ENCODE measurements around the gene WFDC5.

Gene WFDC5

DNA sequence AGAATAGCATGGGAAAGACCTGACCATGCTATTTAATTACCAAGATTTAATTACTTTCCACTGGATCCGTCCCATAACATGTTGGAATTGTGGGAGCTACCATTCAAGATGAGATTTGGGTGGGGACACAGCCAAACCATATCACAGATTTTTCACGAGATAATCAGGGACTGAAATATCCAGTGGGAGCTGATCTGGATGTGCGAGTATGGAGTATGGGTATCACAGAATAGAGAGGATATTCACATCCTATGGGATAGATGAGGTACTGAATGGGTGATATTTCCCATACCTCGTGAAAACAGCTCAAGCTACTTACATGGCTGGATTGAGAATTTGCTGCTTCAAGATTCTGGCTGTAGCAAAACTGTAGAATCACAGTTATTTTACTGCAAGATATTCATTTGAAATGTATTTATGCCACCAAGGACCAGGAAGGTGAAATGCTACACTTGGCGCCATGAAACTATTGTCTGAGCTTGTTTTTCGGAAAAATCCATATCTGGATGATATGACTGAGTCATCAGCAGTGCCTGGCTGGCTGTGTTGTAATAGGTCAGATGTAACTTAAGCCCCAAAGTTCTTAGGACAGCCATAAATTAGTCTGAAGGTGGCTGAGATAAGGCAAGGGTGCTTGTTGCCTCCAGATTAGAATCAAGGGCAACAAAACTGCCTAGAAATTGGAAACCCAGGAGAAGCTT is 43.9 kb downstream of the WFDC5 start:
- peaks cover 73% of the 10 kb centered on the region for H3K36me3 ChIP-seq (ENCODE audit: control insufficient read depth, low read length)
- no peak overlapping the region for H3K4me2 ChIP-seq (ENCODE audit: low read length)
- no peak for TF ChIP-seq EZH2phosphoT487 (IDR thresholded peaks at IDR 0.05; ENCODE audit: borderline replicate concordance, low read length)
- TF ChIP-seq, protein P1, sequence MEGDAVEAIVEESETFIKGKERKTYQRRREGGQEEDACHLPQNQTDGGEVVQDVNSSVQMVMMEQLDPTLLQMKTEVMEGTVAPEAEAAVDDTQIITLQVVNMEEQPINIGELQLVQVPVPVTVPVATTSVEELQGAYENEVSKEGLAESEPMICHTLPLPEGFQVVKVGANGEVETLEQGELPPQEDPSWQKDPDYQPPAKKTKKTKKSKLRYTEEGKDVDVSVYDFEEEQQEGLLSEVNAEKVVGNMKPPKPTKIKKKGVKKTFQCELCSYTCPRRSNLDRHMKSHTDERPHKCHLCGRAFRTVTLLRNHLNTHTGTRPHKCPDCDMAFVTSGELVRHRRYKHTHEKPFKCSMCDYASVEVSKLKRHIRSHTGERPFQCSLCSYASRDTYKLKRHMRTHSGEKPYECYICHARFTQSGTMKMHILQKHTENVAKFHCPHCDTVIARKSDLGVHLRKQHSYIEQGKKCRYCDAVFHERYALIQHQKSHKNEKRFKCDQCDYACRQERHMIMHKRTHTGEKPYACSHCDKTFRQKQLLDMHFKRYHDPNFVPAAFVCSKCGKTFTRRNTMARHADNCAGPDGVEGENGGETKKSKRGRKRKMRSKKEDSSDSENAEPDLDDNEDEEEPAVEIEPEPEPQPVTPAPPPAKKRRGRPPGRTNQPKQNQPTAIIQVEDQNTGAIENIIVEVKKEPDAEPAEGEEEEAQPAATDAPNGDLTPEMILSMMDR (IDR thresholded peaks at IDR 0.05; ENCODE audit: low read depth, low read length, poor library complexity, severe bottlenecking) = no peak
- no peaks in the 10 kb centered on the region for H3K9me2 ChIP-seq (replicated peaks; ENCODE audit: control insufficient read depth, low read length)
- H3K4me1 ChIP-seq (ENCODE audit: control insufficient read depth, low read length) = peaks cover 5% of the 10 kb centered on the region; the same call in 1 of the 2 replicates
- no peaks in the 10 kb centered on the region for H3K27me3 ChIP-seq (ENCODE audit: control insufficient read depth, low read length)
- H3F3A ChIP-seq (ENCODE audit: control insufficient read depth, insufficient read depth) = no peaks in the 10 kb centered on the region
- no peak overlapping the region for H3K4me3 ChIP-seq (ENCODE audit: low read length)
- H3K79me2 ChIP-seq (ENCODE audit: control insufficient read depth, low read length) = peaks cover 51% of the 10 kb centered on the region
- H3K9me3 ChIP-seq (ENCODE audit: control insufficient read depth, insufficient read depth, low read length) = no peaks in the 10 kb centered on the region
- H3K27ac ChIP-seq (ENCODE audit: low read depth, low read length) = no peak overlapping the region
- no peaks in the 10 kb centered on the region for H4K20me1 ChIP-seq (ENCODE audit: control insufficient read depth, insufficient read depth, low read depth, low read length)

DNA sequence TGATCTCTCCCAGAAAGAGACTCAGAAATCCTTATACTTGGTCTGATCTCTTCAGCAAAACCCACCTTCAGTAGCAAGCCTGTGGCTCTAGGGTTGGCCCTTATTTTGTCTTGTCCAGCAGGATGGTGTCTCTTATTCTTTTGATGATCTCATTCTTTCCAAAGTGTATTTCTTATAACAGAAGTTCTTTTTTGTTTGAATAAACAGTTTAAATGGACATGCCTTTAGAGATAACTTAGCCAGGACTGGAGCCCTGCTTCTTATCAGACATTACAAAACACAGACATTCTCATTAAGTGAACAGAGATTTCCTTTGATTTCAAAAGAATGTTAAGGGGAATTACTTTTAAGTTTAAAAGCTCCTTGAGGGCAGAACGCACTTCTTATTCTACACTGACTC is 45.7 kb downstream of the WFDC5 start:
- H3K9me3 ChIP-seq (ENCODE audit: control insufficient read depth, insufficient read depth, low read length) = no peaks in the 10 kb centered on the region
- H3K4me2 ChIP-seq (ENCODE audit: low read length) = no peak overlapping the region
- H3K4me1 ChIP-seq (ENCODE audit: control insufficient read depth, low read length) = peaks cover 18% of the 10 kb centered on the region
- H3K27ac ChIP-seq (ENCODE audit: low read depth, low read length) = no peak overlapping the region
- H3K9me2 ChIP-seq (replicated peaks; ENCODE audit: control insufficient read depth, low read length) = no peaks in the 10 kb centered on the region
- H3K27me3 ChIP-seq (ENCODE audit: control insufficient read depth, low read length) = no peaks in the 10 kb centered on the region
- no peaks in the 10 kb centered on the region for H4K20me1 ChIP-seq (ENCODE audit: control insufficient read depth, insufficient read depth, low read depth, low read length)
- peaks cover 69% of the 10 kb centered on the region for H3K36me3 ChIP-seq (ENCODE audit: control insufficient read depth, low read length)
- H3F3A ChIP-seq (ENCODE audit: control insufficient read depth, insufficient read depth) = no peaks in the 10 kb centered on the region
- TF ChIP-seq, protein P1 (IDR thresholded peaks at IDR 0.05; ENCODE audit: low read depth, low read length, poor library complexity, severe bottlenecking) = no peak
- no peak for TF ChIP-seq EZH2phosphoT487 (IDR thresholded peaks at IDR 0.05; ENCODE audit: borderline replicate concordance, low read length)
- H3K4me3 ChIP-seq (ENCODE audit: low read length) = no peak overlapping the region
- H3K79me2 ChIP-seq (ENCODE audit: control insufficient read depth, low read length) = peaks cover 69% of the 10 kb centered on the region

DNA sequence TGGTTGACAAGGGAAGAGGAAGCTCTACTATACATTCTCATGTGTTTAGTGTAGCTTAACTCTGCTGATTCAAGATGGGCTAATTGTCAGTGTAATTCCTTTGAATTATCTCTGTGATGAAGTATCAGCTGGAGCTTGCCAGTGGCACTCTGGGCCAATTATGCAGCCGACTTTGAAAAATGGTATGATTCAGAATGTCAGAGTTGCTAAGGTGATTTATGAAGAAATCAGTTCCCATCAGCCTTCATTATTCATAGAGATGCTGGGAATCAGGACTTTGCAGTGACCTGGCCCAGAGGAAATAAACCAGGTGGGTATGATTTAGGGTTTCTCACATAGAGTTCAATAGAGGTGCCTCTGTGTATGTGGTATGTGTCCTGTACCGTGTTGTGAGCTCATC is 47.4 kb downstream of the WFDC5 start:
- Histone ChIP-seq H4K20me1 (ENCODE audit: control insufficient read depth, insufficient read depth, low read depth, low read length) (no peaks in the 10 kb centered on the region), H3K36me3 (ENCODE audit: control insufficient read depth, low read length) (peaks cover 62% of the 10 kb centered on the region), H3K79me2 (ENCODE audit: control insufficient read depth, low read length) (peaks cover 80% of the 10 kb centered on the region)

More for the DNA sequence above, 47.4 kb downstream of the WFDC5 start:
- H3F3A ChIP-seq (ENCODE audit: control insufficient read depth, insufficient read depth) = no peaks in the 10 kb centered on the region
- H3K4me1 ChIP-seq (ENCODE audit: control insufficient read depth, low read length) = peaks cover 33% of the 10 kb centered on the region
- H3K4me2 ChIP-seq (ENCODE audit: low read length) = no peak overlapping the region
- H3K9me3 ChIP-seq (ENCODE audit: control insufficient read depth, insufficient read depth, low read length) = no peaks in the 10 kb centered on the region
- no peaks in the 10 kb centered on the region for H3K9me2 ChIP-seq (replicated peaks; ENCODE audit: control insufficient read depth, low read length)
- H3K27me3 ChIP-seq (ENCODE audit: control insufficient read depth, low read length) = no peaks in the 10 kb centered on the region
- no peak for TF ChIP-seq EZH2phosphoT487 (IDR thresholded peaks at IDR 0.05; ENCODE audit: borderline replicate concordance, low read length)
- TF ChIP-seq, protein P1 (IDR thresholded peaks at IDR 0.05; ENCODE audit: low read depth, low read length, poor library complexity, severe bottlenecking) = no peak
- no peak overlapping the region for H3K27ac ChIP-seq (ENCODE audit: low read depth, low read length)
- H3K4me3 ChIP-seq (ENCODE audit: low read length) = no peak overlapping the region

Data from DOHH2 (cell line).